Measurements from ENCODE around the gene CLK1.
A peak's percentile ranks its signal among the peaks of the same experiment; 100 is the strongest.
"Not testable (repeated sequence)": the region's sequence is repeated elsewhere in the genome, so short reads cannot be mapped to it uniquely, and the experiment has no call there.

Gene CLK1

GRCh38 chr2:200864176-200865034 is at the start of gene CLK1:
CLK1 (minus strand) TSS chr2:200864658; CDS start chr2:200861862, 2,796 bp downstream.
- DNase-seq = peak; percentile 85

DNA sequence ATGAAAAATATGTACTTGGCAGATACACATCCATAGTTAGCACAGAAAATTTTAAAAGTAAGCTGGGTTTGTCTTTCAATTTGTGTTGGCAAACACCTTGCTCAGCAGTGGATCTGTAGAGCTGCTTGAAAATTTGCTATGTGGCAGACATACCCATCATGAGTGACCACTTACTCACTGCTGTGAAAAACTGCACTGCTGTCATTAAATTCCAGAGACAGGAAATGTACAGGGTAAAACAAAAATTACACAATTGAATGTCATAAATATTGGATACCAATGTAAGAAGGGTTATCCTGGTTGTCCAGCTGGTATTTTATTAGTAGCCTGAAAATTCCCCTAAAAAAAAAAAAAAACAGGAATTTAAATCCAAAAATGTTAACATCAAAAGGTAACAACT is 49.2 kb upstream of the CLK1 start:
- DNase-seq = no peak

DNA sequence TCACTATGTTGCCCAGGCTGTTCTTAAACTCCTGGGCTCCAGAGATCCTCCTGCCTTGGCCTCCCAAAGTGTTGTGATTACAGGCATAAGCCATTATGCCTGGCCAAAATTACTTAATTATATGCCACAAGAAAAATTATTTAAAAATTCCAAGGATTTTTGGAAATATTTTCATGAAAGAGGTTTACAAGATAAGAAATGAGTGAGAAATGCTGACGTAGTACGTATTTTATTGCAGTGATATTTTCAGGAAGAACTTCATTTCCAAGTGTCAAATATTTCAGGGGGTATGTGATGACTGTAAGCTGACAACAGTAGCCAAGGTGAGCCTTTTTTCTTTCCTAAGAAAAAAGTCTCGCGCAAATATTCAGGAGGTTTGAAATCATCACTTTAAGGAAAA is 45.5 kb upstream of the CLK1 start:
- no peak for DNase-seq

DNA sequence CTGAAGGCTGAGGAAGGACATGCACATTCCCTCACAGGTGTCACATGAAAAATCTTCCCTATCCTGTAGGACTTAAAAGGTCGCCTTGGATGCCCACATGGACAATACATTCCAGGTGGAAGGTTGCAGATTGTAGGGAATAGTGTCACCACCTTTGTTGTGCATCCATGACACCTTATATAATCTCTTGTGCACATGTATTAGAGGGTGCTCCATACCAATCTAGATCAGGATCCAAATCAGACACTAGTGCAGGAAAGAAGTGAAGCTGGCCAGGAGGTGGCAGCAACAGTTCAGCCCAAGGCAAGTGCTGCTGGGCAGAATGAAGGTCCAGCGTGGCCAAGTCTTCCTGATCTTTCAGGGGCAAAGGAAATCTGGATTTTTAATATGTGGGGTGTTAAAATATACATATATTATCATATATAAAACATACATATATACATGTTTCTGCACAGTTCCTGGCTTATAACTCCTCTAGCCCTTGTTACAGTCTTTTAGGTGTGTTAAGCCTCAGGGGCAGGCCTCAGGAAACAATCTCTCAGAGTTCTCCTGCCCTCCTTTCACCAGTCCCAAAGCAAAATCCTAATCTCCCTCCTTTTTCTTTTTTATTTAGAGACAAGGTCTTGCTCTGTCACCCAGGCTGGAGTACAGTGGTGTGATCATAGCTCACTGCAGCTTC is 41.3 kb upstream of the CLK1 start:
- peak; percentile 26 for DNase-seq

- peak; percentile 55 for DNase-seq
Measured at GRCh38 chr2:200901459-200902072, 37.1 kb upstream of the CLK1 start.

- no peak for DNase-seq
Measured at GRCh38 chr2:200899482-200899881, 35.0 kb upstream of the CLK1 start.

GRCh38 chr2:200888704-200889625 is 24.5 kb upstream of the CLK1 start, which contains the start of the genes NIF3L1 and PPIL3:
NIF3L1 (plus strand) TSS chr2:200889371; CDS start chr2:200891944, 2,573 bp downstream.
PPIL3 (minus strand) TSS chr2:200889077; CDS start chr2:200887615, 1,462 bp downstream.
- peak; percentile 93 for DNase-seq

GRCh38 chr2:200881715-200882249 is 17.3 kb upstream of the CLK1 start:
- not testable (repeated sequence) for DNase-seq

- DNase-seq = no peak
Measured at GRCh38 chr2:200878289-200878880, 13.9 kb upstream of the CLK1 start.

- no peak for DNase-seq
Measured at GRCh38 chr2:200877443-200877842, 13.0 kb upstream of the CLK1 start.

DNA sequence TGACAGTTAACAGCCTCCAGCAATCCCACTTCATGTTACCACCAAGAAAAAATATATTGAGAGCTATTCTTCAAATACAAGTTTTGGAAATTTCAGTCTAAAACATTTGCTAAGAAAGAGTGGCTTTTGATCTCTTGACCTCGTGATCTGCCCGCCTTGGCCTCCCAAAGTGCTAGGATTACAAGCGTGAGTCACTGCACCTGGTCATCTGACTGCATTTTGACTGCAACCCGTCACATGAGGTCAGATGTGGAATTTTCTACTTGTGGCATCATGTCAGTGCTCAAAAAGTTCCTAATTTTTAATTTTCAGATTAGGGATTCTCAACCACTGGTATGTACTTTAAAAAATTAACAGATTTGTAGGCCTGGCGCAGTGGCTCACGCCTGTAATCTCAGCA is 9.1 kb upstream of the CLK1 start:
- no peak for DNase-seq

- no peak for DNase-seq
Measured at GRCh38 chr2:200871151-200871550, 6.7 kb upstream of the CLK1 start.

DNA sequence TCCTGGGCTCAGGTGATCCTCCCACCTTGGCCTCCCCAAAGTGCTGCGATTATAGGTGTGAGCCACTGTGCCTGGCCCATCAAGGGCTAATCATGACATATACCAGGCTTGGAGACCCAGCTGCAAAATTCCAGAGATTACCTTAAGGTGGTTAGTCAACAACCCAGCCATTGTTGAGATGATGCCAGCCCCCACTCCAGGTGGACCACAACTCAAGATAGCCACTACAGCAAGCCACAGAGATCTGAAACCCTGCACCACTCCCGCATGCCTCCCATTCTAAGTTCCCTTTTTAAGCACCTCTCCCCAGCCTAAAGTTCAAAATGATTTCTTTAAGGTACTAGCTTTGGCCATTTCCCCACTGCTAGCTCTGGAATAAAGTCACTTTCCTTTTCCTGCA is 4.6 kb upstream of the CLK1 start:
- no peak for DNase-seq

- DNase-seq = peak; percentile 35
Measured at GRCh38 chr2:200863782-200864175, 679 bp downstream of the CLK1 start.

- DNase-seq = no peak
Measured at GRCh38 chr2:200862532-200863000, 1.9 kb downstream of the CLK1 start.

DNA sequence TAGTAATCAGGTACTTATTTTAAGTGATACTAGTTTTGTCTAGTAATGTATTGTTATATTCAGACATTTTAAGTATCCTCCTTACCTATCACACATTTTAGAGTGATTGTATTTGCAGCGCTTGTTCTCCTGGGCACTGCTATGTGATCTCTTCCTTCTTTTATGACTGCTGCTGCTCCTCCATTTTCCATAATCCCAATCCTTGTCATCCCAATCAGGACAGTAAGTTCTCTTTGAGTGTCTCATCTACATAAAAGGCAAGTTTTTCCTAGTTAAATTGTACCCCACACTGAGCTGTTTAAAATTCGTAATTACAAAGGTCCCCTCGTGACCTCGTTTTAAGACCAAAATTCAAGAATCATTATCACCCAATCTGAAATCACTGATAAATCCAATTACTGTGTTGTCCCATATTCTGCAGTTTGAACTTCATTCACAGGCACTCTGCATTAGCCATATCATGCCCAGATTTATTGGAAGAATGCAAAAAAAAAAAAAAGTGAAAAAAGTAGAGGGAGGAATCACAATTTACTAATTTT is 2.8 kb downstream of the CLK1 start:
- DNase-seq = no peak

- DNase-seq = no peak
Measured at GRCh38 chr2:200860092-200860795, 4.2 kb downstream of the CLK1 start.

- no peak for DNase-seq
Measured at GRCh38 chr2:200856806-200857205, 7.7 kb downstream of the CLK1 start.

DNA sequence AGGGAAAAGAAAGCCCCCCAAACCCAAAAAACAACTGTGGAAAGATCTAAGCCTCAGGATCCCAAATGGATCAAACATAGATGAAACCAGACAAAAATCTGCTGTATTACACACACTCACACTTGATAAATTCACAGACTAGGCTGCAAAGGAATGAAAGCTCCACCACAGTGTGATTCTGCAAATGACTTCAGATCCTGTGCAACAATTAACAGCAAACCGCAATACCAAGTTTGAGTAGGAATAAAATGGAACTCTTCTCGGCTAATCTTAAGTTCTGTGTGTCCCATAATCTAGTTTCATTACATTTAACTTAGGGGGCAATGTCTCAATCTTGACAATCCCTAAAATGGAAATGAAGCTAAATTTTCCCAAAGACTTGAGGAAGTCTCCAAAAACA is 11.9 kb downstream of the CLK1 start:
- no peak for DNase-seq

- DNase-seq = no peak
Measured at GRCh38 chr2:200851398-200852248, 12.8 kb downstream of the CLK1 start.

Measured in NCI-H146 (cell line).